ENCODE data around the gene HOXB9.

GRCh38 chr17:48609759-48610281 is 16.3 kb downstream of the HOXB9 start:
- TF ChIP-seq POLR2A (IDR thresholded peaks at IDR 0.05), result no peak
- TF ChIP-seq CTCF (IDR thresholded peaks at IDR 0.05), result no peak
